SK-N-SH (cell line): ENCODE results near the gene IGSF9B. TPM values are rescaled to one million over a fixed set of nuclear protein-coding genes. Genes with fewer than 3 reads are reported as not detected.

Experiments used
- CTCF ChIA-PET: fragments of 300-600, 350-600 bp; formaldehyde crosslinking; extraction: SDS; loops from one replicate; lab custom pipeline; 2021; lab: Yijun Ruan, JAX
- POLR2A ChIA-PET: fragments of 350-600 bp; sonication (Branson Sonifier 250); formaldehyde crosslinking; extraction: SDS; loops from one replicate; lab custom pipeline; 2020; ENCODE audit warnings: antibody characterized with exemption, inconsistent platforms; lab: Yijun Ruan, JAX
- DNase-seq: peaks from one replicate; pipeline ENCODE4 v3.0.0; 2012
- H2AFZ ChIP-seq: fragments of 200-600 bp; sonication (generic); 2 replicates; pipeline ENCODE4 v1.8.1; 2016; ENCODE audit warnings: antibody characterized with exemption, mild to moderate bottlenecking, low read depth
- H3F3A ChIP-seq: fragments of 200-600 bp; sonication (generic); replicated peaks from 2 replicates; pipeline ENCODE3; 2016; ENCODE audit warnings: antibody characterized with exemption, mild to moderate bottlenecking; ENCODE audit not compliant: insufficient read depth
- H3K27ac ChIP-seq, 2 experiments: fragments of 200-500 bp in 1 of 2; fragments of 200-600 bp in 1 of 2; sonication (Bioruptor generic) in 1 of 2; sonication (generic), shearing (Covaris generic) in 1 of 2; 2 replicates each; pipeline versions ENCODE4 v1.5.1 to v1.6.1; 2014 to 2016; ENCODE audit warnings: low read depth in 2 of 2, inconsistent platforms in 1 of 2, low read length in 1 of 2, mild to moderate bottlenecking in 1 of 2, mixed read lengths in 1 of 2
- H3K27me3 ChIP-seq: fragments of 200-600 bp; sonication (generic), shearing (Covaris generic); 2 replicates; pipeline ENCODE4 v1.6.1; 2016; ENCODE audit warnings: mixed run types; ENCODE audit not compliant: insufficient read depth
- H3K36me3 ChIP-seq, 2 experiments: fragments of 200-500 bp in 1 of 2; fragments of 200-600 bp in 1 of 2; sonication (Bioruptor generic) in 1 of 2; sonication (generic) in 1 of 2; replicated peaks in 1 of 2; 2 replicates each; pipeline versions ENCODE3 to v1.5.1; 2014 to 2016; ENCODE audit warnings: low read length in 1 of 2, mild to moderate bottlenecking in 1 of 2; ENCODE audit not compliant: insufficient read depth in 2 of 2, control insufficient read depth in 1 of 2
- H3K4me1 ChIP-seq, 2 experiments: fragments of 200-500 bp in 1 of 2; fragments of 200-600 bp in 1 of 2; sonication (Bioruptor generic) in 1 of 2; sonication (generic), shearing (Covaris generic) in 1 of 2; 2 replicates each; pipeline versions ENCODE4 v1.5.1 to v1.6.1; 2014 to 2016; ENCODE audit warnings: low read depth in 1 of 2, low read length in 1 of 2, mixed run types in 1 of 2; ENCODE audit not compliant: insufficient read depth in 2 of 2, control insufficient read depth in 1 of 2
- H3K4me2 ChIP-seq: fragments of 200-600 bp; sonication (generic), shearing (Covaris generic); 2 replicates; pipeline ENCODE4 v1.6.1; 2017; ENCODE audit warnings: mixed run types
- H3K4me3 ChIP-seq, 2 experiments: fragments of 200-500 bp in 1 of 2; fragments of 200-600 bp in 1 of 2; sonication (Bioruptor generic) in 1 of 2; sonication (generic), shearing (Covaris generic) in 1 of 2; 2 replicates each; pipeline versions ENCODE4 v1.5.1 to v1.8.1; 2014 to 2016; ENCODE audit warnings: low read depth in 2 of 2, inconsistent platforms in 1 of 2, low read length in 1 of 2, mild to moderate bottlenecking in 1 of 2, mixed read lengths in 1 of 2, moderate library complexity in 1 of 2
- H3K79me2 ChIP-seq: fragments of 200-600 bp; sonication (generic); 2 replicates; pipeline ENCODE4 v1.8.1; 2017; ENCODE audit warnings: mild to moderate bottlenecking; ENCODE audit not compliant: insufficient read depth
- H3K9ac ChIP-seq: fragments of 200-600 bp; sonication (generic); 2 replicates; pipeline ENCODE4 v1.6.1; 2017; ENCODE audit warnings: mixed run types
- H3K9me2 ChIP-seq: fragments of 200-600 bp; sonication (generic); 2 replicates; pipeline ENCODE4 v1.6.1; 2017; ENCODE audit warnings: mixed run types
- H3K9me3 ChIP-seq: fragments of 200-600 bp; sonication (generic); 2 replicates; pipeline ENCODE4 v1.6.1; 2017; ENCODE audit warnings: mixed run types, mild to moderate bottlenecking, moderate library complexity
- H4K20me1 ChIP-seq: fragments of 200-600 bp; sonication (generic); 2 replicates; pipeline ENCODE4 v1.6.1; 2017; ENCODE audit warnings: mild to moderate bottlenecking, mixed run types; ENCODE audit not compliant: insufficient read depth
- CHD2 ChIP-seq: fragments of 150-350 bp; IDR thresholded peaks from 2 replicates; pipeline ENCODE4 v1.6.1; 2018; ENCODE audit warnings: low read length; ENCODE audit not compliant: partially characterized antibody
- EZH2phosphoT487 ChIP-seq: fragments of 200-600 bp; sonication (generic); IDR thresholded peaks from 2 replicates; pipeline ENCODE4 v1.6.1; 2017; ENCODE audit warnings: low read depth, mixed run types, mild to moderate bottlenecking, antibody characterized with exemption, moderate library complexity, borderline replicate concordance
- FOSL2 ChIP-seq: IDR thresholded peaks from 2 replicates; pipeline ENCODE4 v1.4.0; 2012; ENCODE audit warnings: low read depth, mild to moderate bottlenecking, moderate library complexity, borderline replicate concordance
- FOXJ3 ChIP-seq: sonication (generic); formaldehyde crosslinking; IDR thresholded peaks from 2 replicates; pipeline ENCODE4 v1.5.1; 2020; ENCODE audit warnings: mild to moderate bottlenecking, missing genetic modification reagents
- FOXM1 ChIP-seq: IDR thresholded peaks from 2 replicates; pipeline ENCODE4 v1.4.0; 2012; ENCODE audit warnings: low read depth, mild to moderate bottlenecking
- GABPA ChIP-seq: IDR thresholded peaks from 2 replicates; pipeline ENCODE4 v1.4.0; 2012; ENCODE audit warnings: low read depth, mild to moderate bottlenecking
- JUND ChIP-seq: IDR thresholded peaks from 2 replicates; pipeline ENCODE4 v1.4.0; 2012
- MEF2A ChIP-seq: IDR thresholded peaks from 2 replicates; pipeline ENCODE4 v1.4.0; 2012; ENCODE audit warnings: low read depth, borderline replicate concordance
- NFIC ChIP-seq: IDR thresholded peaks from 2 replicates; pipeline ENCODE4 v1.4.0; 2012; ENCODE audit warnings: borderline replicate concordance
- NRF1 ChIP-seq: IDR thresholded peaks from 2 replicates; pipeline ENCODE4 v1.6.1; 2012; ENCODE audit warnings: low read depth, mild to moderate bottlenecking, low read length
- PBX3 ChIP-seq: IDR thresholded peaks from 2 replicates; pipeline ENCODE4; 2012
- RCOR1 ChIP-seq: fragments of 150-350 bp; IDR thresholded peaks from 2 replicates; pipeline ENCODE4 v1.6.1; 2017; ENCODE audit warnings: antibody characterized with exemption, low read length
- REST ChIP-seq: IDR thresholded peaks from 2 replicates; pipeline ENCODE4 v1.6.1; 2012; ENCODE audit warnings: mild to moderate bottlenecking, low read depth, low read length, moderate library complexity
- RXRA ChIP-seq: IDR thresholded peaks from 2 replicates; pipeline ENCODE4 v1.4.0; 2012; ENCODE audit warnings: low read depth, mild to moderate bottlenecking, borderline replicate concordance
- SIN3A ChIP-seq: IDR thresholded peaks from 2 replicates; pipeline ENCODE4 v1.6.1; 2012; ENCODE audit warnings: low read depth, mild to moderate bottlenecking, low read length, moderate library complexity, borderline replicate concordance
- SMC3 ChIP-seq: IDR thresholded peaks from 2 replicates; pipeline ENCODE4 v1.6.1; 2012; ENCODE audit warnings: low read depth, low read length, improper control_type of control experiment
- TCF12 ChIP-seq: IDR thresholded peaks from 2 replicates; pipeline ENCODE4 v1.4.0; 2012
- TEAD4 ChIP-seq: IDR thresholded peaks from 2 replicates; pipeline ENCODE4 v1.4.0; 2012; ENCODE audit warnings: mild to moderate bottlenecking, borderline replicate concordance; ENCODE audit not compliant: insufficient read depth
- YY1 ChIP-seq: IDR thresholded peaks from 2 replicates; pipeline ENCODE4 v1.4.0; 2012; ENCODE audit warnings: low read depth, mild to moderate bottlenecking
- ZBTB33 ChIP-seq: IDR thresholded peaks from 2 replicates; pipeline ENCODE4 v1.4.0; 2012; ENCODE audit warnings: low read depth, borderline replicate concordance
- WGBS: methylation state at CpG from one replicate; pipeline ENCODE4 v1.1.6; 2017; ENCODE audit warnings: low lambda C conversion rate; 5-methylcytosine and 5-hydroxymethylcytosine counted together
- polyA plus RNA-seq, 3 experiments: library from polyadenylated mRNA; depleted of rRNA; stranded (reverse); fragments of >200 nt; gene quantifications; 2 replicates each; pipeline ENCODE4 v1.2.3, GENCODE V29; 2012
- TF ChIP-seq, protein P1 (sequence below): fragments of 200-600 bp; sonication (generic); IDR thresholded peaks from 2 replicates; pipeline ENCODE4 v1.6.1; 2017; ENCODE audit warnings: antibody characterized with exemption, mild to moderate bottlenecking, moderate library complexity

Gene IGSF9B
- polyA plus RNA-seq, 1 of the 3 experiments (the other 2 are of a cell fraction), result 0.41 TPM

DNA sequence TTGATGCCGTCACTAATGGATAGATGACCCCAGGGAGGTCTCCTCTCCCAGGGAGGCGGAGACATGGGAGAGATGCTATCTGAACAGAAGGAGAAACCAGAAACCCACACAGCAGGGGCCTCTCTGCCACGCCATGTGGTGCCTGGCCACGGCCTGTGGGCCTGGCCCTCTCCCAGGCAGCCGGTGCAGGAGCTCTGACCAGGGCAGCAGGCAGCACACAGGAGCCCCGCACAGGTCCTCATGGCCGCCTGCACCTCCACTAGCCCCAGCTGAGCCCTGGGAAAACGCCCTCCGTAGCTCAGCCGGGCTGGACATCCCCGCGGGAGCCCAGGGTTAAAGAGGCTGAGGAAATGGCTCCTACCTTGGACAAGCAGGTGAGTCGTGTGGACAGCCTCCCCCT is 19.8 kb downstream of the IGSF9B start (continued):
- TF ChIP-seq REST (no peak), FOSL2 (no peak), ZBTB33 (no peak), TEAD4 (no peak), NFIC (no peak), YY1 (no peak), EZH2phosphoT487 (no peak), FOXM1 (no peak), CHD2 (peak; percentile 85), SMC3 (no peak), PBX3 (no peak), MEF2A (no peak), SIN3A (no peak), TCF12 (no peak), RXRA (no peak), JUND (no peak)

- Histone ChIP-seq H3K9ac (no peak overlapping the region), H3K9me3 (no peaks in the 10 kb centered on the region), H3K79me2 (no peaks in the 10 kb centered on the region), H3K27ac (peak overlapping the region; percentile 27 to 100; a peak in 3 of 4 replicates), H3K4me1 (peaks cover 0 to 70% of the 10 kb centered on the region in 2 experiments; a peak in 1 of 4 replicates), H3K4me2 (no peak overlapping the region), H3K9me2 (no peaks in the 10 kb centered on the region), H4K20me1 (no peaks in the 10 kb centered on the region), H2AFZ (no peak overlapping the region), H3K4me3 (peak overlapping the region in 1 of 2 experiments; percentile 12; a peak in 1 of 4 replicates), H3K36me3 (no peaks in the 10 kb centered on the region), H3K27me3 (no peaks in the 10 kb centered on the region), H3F3A (no peaks in the 10 kb centered on the region)
- ChIA-PET CTCF (interaction anchor here (1.1 to 6.7 kb wide), 7 partner anchors 10 to 114 kb away, joined by 3 to 45 read pairs (median 11); partner anchors contain the start of gene IGSF9B), POLR2A (interaction anchor here (0.9 to 5.7 kb wide), 9 partner anchors 8 to 104 kb away, joined by 3 to 102 read pairs (median 6); partner anchors contain the start of gene IGSF9B)
- DNase-seq, result no peak
- 5% methylated on average over 6 of the region's 9 CpGs for WGBS
- TF ChIP-seq CHD2 (no peak), RCOR1 (no peak), SIN3A (no peak), NRF1 (no peak), FOXJ3 (CRISPR knock-in tag) (no peak), GABPA (no peak)
- TF ChIP-seq, protein P1, sequence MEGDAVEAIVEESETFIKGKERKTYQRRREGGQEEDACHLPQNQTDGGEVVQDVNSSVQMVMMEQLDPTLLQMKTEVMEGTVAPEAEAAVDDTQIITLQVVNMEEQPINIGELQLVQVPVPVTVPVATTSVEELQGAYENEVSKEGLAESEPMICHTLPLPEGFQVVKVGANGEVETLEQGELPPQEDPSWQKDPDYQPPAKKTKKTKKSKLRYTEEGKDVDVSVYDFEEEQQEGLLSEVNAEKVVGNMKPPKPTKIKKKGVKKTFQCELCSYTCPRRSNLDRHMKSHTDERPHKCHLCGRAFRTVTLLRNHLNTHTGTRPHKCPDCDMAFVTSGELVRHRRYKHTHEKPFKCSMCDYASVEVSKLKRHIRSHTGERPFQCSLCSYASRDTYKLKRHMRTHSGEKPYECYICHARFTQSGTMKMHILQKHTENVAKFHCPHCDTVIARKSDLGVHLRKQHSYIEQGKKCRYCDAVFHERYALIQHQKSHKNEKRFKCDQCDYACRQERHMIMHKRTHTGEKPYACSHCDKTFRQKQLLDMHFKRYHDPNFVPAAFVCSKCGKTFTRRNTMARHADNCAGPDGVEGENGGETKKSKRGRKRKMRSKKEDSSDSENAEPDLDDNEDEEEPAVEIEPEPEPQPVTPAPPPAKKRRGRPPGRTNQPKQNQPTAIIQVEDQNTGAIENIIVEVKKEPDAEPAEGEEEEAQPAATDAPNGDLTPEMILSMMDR, result no peak
Measured at GRCh38 chr11:133936592-133936991, 20.2 kb downstream of the IGSF9B start.
